Measurements from ENCODE around the gene S100A3.
"Not testable (repeated sequence)": the region's sequence is repeated elsewhere in the genome, so short reads cannot be mapped to it uniquely, and the experiment has no call there.

Gene S100A3

DNA sequence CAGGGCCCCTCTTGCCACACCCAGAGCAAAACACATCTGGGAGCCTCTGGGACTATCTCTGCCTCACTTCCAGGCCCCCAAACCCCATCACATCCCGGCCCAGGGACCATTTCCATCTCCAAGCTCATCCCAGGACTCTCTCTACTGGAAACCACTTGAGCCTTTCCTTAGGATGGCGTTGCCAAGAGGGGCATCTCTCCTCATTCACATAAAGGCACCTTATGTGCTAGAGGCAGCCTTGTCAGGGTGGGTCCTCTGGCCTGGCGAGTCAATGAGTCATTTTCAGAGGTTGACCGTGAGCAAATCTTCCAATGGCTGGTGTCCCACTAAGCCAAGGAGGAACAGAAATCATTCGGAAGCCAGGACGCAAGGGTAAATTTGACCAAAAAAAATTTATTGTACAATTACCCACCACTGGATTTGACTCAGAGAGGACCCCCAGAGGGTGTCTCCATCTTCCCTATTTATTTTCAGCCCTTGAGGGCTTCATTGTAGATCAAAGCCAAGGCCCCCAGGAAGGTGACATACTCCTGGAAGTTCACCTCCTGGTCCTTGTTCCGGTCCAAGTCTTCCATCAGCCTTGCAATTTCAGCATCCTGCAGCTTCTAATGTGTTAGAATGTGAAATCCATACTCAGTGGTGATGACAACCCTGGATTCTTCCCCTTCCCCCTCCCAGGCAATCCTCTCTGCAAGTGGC lies 14.7 kb downstream of the S100A3 start:
- no peak for DNase-seq

GRCh38 chr1:153533689-153534201 lies 15.3 kb downstream of the S100A3 start:
- no peak for DNase-seq

DNA sequence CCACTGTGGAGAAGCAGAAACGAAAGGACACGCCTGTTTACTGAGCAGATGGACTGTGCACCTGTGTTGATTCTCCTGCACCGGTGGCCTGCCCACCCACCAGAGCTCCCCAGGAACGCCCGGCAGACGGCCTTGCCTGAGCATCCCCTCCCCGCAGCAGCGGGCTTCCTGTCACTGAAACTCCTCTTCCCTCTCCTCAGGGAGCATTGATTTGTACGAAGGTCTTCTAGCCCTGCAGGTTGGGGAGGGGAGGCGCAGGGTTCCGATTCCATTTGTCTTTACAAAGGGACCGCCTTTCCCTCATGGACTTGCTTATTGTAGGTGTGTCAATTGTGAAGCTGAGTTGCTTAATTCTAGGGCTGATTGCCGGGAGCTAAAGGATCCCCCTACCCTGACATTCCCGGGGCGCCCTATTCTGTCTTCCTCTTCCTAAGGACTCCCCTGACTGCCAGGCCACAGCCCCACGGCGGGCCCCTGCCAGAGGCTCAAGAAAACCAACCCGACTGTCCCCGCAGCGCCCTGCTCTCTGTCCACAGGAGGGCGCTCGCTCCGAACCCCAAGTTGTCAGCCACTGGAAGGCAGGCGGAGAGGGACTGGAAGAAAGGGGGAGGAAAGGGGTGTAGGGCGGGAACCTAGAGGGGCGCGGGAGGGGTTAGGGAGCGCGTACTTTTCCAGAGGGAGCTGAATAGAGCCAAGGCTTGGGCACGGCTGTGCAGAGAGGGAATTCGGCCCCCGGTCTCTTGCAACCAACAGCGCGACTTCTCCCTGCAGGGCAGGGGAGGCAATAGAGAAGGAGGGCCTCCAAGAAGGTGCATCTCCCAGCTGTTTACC lies 16.1 kb downstream of the S100A3 start:
- DNase-seq, result peak; percentile 76

DNA sequence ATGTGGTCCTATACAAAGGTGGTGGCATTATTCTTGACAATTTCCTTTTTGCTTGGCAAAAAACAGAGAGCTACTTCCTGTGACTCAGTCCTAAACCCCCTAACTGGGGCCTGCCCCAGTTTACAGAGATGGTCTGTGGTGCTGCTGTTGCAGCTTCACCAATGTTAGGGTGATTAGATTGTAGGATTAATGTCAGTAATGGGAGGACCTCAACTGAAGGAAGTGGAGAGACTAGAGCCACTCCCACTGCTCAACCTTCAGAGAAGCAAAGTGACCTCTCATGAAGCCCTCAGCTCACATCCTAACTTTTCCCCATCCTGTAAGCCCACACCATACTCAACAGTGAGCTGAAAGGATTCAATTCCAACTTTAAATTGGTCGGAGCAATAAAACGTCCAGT lies 16.9 kb downstream of the S100A3 start:
- DNase-seq, result no peak

DNA sequence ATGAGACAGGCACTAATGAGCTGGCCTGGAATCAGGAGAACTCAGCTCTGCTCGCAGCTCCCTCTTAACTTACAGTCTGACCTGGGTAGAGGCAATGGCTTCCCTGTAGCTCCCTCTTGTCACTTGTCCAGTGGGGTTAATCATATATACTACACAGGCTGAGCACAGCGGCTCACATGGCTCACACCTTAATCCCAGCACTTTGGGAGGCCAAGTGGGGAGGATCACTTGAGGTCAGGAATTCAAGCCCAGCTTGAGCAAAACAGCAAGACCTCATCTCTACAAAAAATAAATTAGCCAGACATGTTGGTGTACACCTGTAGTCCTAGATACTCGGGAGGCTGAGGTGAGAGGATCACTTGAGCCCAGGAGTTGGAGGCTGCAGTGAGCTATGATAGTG lies 17.4 kb downstream of the S100A3 start:
- DNase-seq, result no peak

DNA sequence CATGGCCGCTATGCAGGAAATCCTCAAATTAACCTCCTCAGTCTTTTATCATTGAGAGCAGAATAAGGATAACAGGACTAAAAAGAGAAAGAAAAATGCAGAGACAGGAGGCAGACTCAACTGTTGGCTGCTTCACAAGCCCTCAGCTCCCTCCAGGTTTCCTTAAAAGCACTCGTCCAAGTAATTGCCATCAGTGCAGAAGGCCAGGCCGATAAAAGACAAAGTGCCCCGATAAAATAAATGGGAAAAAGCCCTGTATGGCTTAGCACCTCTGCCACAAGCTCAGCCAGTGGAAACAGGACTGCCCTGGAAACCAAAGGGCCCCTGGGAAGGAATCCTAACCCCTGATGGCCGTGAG lies 21.4 kb downstream of the S100A3 start:
- DNase-seq, result no peak

- no peak for DNase-seq
Measured at GRCh38 chr1:153527023-153527682, 21.9 kb downstream of the S100A3 start.

DNA sequence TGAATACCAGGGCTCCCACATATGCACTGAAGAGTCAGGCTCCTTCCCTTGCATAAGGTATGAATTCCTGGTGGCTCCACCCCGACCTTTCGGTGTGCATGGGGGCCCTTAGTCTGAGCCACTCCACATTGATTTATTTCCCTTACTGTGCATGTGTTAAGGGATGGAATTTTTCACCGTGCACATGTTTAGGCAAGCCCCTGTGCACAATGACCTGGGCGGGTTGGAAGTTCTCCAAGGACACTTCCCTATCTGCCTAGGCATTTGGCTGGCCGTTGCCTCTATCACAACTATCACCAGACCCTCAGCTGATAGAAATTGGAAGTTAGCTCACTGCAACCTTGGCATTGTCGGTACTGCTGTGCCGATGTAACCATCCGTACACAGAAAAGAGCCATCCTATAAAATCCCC lies 22.9 kb downstream of the S100A3 start:
- DNase-seq, result no peak

DNA sequence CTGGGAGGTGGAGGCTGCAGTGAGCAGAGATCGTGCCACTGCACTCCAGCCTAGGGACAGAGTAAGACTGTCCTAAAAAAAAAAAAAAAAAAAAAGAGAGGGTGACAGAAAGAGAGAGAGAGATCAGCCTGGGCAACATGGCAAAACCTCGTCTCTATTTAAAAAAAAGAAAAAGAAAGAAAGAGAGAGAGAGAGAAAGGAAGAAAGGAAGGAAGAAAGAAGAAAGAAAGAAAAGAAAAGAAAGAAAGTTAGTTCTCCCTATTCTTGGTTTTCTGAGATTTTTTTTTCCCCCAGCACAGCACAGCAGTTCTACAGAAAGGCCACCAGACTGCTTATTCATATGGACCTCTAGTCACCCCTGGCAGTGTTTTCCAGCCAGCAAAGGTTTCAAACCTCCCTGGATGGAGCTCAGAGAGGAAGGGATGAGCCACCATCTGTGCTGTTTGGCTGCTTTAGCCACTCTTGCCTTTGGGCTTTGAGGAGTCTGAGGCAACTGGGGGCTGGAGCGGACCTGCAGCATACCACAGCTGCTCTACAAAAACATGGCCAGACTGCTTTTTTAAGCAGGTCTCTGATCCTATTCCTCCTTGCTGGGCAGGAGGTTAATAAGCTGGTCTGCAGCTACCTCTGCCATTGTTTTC lies 23.9 kb downstream of the S100A3 start:
- no peak for DNase-seq

DNA sequence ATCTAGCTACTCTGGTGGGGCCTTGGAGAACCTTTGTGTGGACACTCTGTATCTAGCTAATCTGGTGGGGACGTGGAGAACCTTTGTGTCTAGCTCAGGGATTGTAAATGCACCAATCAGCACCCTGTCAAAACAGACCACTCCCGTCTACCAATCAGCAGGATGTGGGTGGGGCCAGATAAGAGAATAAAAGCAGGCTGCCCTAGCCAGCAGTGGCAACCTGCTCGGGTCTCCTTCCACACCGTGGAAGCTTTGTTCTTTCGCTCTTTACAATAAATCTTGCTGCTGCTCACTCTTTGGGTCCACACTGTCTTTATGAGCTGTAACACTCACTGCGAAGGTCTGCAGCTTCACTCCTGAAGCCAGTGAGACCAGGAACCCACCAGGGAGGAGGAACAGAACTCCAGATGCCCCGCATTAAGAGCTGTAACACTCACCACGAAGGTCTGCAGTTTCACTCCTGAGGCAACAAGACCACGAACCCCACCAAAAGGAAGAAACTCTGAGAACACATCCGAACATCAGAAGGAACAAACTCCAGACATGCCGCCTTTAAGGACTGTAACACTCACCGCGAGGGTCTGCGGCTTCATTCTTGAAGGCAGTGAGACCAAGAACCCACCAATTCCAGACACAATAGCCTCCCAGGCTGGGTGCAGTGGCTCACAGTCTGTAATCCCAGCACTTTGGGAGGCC lies 26.6 kb downstream of the S100A3 start:
- DNase-seq, result not testable (repeated sequence)

DNA sequence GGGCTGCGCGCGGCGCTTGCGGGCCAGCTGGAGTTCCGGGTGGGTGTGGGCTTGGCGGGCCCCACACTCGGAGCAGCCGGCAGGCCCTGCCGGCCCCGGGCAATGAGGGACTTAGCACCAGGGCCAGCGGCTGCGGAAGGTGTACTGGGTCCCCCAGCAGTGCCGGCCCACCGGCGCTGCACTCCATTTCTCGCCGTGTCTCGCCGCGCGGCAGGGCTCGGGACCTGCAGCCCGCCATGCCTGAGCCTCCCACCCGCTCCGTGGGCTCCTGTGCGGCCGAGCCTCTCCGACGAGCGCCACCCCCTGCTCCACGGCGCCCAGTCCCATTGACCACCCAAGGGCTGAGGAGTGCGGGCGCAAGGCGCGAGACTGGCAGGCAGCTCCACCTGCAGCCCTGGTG lies 27.2 kb downstream of the S100A3 start:
- not testable (repeated sequence) for DNase-seq

DNA sequence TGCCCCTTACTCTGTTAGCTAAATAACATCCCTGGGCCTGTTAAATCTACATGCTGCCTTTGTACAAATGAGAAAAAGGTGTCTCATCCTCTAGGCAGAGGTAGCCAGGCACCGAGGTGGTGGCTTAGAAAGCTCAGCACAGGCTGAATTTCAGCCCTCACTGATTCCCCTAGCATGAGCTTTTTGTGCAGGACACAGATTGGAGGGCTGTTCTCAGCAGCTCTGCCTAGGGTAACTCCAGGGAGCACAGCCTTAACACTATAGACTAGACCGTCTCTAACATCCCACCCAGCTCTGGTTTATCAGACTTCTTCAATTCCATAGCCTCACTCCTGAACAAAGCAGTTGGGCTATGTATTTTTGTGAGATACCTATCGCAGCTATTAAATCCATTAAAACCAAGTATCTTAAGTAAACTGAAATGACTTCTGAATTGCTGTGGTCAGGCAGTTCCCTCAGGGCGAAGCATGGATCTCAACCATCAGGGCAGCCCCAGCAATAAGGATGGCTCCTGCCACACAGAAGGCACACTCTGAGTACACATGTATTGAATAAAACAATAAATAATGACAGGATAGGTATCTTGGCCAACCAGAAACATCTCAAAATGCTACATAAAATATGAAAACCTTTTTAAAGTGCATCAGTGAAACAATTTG lies 28.1 kb downstream of the S100A3 start:
- no peak for DNase-seq

- DNase-seq, result not testable (repeated sequence)
Measured at GRCh38 chr1:153520137-153520691, 28.8 kb downstream of the S100A3 start.

DNA sequence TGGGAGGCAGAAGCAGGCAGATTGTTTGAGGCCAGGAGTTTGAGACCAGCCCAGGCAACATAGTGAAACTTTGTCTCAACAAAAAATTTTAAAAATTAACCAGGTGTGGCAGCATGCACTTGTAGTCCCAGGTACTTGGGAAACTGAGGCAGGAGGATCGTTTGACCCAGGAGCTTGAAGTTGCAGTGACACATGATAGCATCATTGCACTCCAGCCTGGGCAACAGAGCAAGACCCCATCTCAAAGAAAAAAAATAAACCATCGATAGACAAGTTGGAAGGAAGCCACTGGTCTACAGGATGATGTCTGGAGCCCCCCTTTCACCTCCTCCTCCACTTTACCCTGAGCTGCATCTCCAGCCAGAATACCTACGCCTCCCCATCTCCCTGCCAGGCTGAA lies 29.8 kb downstream of the S100A3 start:
- no peak for DNase-seq

GRCh38 chr1:153515504-153516394 lies 33.3 kb downstream of the S100A3 start:
- DNase-seq, result no peak

DNA sequence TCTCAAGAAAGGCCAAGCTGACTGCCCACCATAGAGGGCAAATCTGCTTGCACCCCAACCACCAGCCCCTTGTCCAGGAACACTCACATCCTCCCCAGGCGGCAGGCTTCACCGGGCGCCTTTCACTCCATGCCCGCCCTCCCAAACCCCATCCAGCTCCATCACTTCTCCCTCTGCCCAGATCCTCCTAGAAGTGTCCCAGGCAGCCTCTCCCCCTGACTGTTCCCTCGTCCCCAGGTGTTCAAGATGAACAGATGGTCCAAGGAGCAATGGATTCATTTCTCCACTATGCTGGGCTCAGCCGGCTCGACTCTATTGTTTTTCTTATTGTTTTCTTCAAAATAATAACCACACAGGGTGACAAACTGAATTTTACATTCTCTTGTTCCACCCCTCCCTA lies 35.4 kb downstream of the S100A3 start:
- DNase-seq, result no peak

DNA sequence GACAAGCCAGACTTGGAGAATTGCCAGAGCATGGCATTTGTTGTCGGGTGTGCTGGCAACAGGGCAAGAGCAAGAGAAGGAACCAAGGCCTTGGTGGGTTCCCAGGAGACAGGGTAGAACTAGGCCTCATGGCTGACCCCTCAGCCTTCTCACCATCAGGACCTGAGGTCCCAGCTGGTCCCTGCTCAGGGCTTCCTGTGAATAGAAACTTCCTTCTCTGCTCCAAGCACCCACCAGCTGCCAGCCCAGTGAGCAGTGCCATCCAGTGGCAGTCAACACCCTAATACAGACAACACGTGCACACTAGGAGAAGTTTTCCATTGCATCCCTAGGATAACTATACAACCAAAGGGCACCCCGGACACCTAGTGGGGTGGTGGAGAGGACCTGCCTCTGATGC lies 36.0 kb downstream of the S100A3 start:
- DNase-seq, result no peak

GRCh38 chr1:153510984-153511410 lies 38.1 kb downstream of the S100A3 start:
- DNase-seq, result peak; percentile 81

DNA sequence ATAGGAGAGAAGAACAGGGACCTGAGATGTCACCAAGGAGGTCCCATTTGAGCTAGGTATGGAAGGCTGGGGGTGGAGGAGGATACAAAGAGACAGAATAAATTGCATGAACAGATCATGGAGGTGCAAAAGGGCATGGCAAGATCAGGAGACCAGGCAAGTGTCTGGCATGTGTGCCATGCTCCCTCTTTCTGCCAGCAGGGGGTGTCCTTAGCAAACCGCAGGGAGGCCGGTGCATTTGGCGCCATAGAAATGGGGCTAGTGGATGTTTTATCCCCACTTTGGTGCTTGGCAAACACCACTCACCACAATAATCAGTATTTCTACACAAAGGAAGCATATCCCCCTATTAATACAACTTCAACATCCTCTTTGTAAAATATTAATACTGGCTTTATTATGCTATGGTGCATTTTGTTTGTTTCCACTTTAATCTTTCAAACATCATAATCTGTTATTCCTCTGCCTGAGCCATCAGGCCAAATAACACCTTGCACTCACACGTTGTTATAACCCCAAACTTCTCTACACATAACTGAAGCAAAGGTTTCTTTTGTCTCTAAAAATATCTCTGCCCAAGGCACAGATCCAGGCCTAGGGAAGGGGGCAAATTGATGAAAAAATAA lies 39.2 kb downstream of the S100A3 start:
- peak; percentile 70 for DNase-seq

DNA sequence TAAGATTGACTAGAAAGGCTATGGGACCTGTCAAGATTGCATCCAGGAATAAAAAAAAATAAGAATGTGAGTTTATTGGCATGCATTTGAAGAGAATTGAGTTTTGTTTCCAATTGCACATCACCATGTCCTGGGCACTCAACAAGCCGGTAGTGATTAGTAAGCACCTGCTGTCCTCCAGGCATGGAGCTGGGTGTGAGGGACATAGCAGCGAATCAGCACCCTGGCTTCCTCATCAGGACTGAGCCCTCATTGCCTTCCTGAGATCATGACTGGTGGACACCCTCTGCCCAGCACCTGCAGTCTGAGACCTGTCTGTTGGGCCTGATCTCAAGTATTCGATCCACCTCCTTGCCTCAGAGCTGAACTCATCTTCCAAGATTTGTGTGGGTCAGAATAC lies 40.0 kb downstream of the S100A3 start:
- DNase-seq, result no peak
